Measurements from ENCODE around the gene CCSER2.

GRCh38 chr10:84395581-84395980, 67.2 kb downstream of the CCSER2 start:
- TF ChIP-seq CTCF (IDR thresholded peaks at IDR 0.05), result no peak
- TF ChIP-seq POLR2AphosphoS2 (conservative IDR thresholded peaks at IDR 0.05; ENCODE audit: low read length), result no peak
- TF ChIP-seq CHD2 (IDR thresholded peaks at IDR 0.05; ENCODE audit: low read length, partially characterized antibody), result no peak
- TF ChIP-seq, protein P1, sequence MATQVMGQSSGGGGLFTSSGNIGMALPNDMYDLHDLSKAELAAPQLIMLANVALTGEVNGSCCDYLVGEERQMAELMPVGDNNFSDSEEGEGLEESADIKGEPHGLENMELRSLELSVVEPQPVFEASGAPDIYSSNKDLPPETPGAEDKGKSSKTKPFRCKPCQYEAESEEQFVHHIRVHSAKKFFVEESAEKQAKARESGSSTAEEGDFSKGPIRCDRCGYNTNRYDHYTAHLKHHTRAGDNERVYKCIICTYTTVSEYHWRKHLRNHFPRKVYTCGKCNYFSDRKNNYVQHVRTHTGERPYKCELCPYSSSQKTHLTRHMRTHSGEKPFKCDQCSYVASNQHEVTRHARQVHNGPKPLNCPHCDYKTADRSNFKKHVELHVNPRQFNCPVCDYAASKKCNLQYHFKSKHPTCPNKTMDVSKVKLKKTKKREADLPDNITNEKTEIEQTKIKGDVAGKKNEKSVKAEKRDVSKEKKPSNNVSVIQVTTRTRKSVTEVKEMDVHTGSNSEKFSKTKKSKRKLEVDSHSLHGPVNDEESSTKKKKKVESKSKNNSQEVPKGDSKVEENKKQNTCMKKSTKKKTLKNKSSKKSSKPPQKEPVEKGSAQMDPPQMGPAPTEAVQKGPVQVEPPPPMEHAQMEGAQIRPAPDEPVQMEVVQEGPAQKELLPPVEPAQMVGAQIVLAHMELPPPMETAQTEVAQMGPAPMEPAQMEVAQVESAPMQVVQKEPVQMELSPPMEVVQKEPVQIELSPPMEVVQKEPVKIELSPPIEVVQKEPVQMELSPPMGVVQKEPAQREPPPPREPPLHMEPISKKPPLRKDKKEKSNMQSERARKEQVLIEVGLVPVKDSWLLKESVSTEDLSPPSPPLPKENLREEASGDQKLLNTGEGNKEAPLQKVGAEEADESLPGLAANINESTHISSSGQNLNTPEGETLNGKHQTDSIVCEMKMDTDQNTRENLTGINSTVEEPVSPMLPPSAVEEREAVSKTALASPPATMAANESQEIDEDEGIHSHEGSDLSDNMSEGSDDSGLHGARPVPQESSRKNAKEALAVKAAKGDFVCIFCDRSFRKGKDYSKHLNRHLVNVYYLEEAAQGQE (IDR thresholded peaks at IDR 0.05), result no peak
- TF ChIP-seq E2F6 (IDR thresholded peaks at IDR 0.05; ENCODE audit: borderline replicate concordance, low read depth), result no peak
- TF ChIP-seq GATA3 (IDR thresholded peaks at IDR 0.05; ENCODE audit: borderline replicate concordance), result no peak
- no peak for TF ChIP-seq NFE2L2 (conservative IDR thresholded peaks at IDR 0.05; ENCODE audit: low read length)
- TF ChIP-seq MAX (IDR thresholded peaks at IDR 0.05), result no peak
- no peak for TF ChIP-seq EP300 (IDR thresholded peaks at IDR 0.05)
- TF ChIP-seq POLR2A (IDR thresholded peaks at IDR 0.05; ENCODE audit: low read length), result no peak
- TF ChIP-seq ESRRA (IDR thresholded peaks at IDR 0.05; ENCODE audit: borderline replicate concordance, low read length), result no peak
- no peak for TF ChIP-seq JUN (IDR thresholded peaks at IDR 0.05)
- TF ChIP-seq, protein P2, sequence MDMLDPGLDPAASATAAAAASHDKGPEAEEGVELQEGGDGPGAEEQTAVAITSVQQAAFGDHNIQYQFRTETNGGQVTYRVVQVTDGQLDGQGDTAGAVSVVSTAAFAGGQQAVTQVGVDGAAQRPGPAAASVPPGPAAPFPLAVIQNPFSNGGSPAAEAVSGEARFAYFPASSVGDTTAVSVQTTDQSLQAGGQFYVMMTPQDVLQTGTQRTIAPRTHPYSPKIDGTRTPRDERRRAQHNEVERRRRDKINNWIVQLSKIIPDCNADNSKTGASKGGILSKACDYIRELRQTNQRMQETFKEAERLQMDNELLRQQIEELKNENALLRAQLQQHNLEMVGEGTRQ (IDR thresholded peaks at IDR 0.05), result no peak

All from A549 (cell line).